ENCODE measurements around the gene OR4D11.
"Not testable (repeated sequence)": the region's sequence is repeated elsewhere in the genome, so short reads cannot be mapped to it uniquely, and the experiment has no call there.

Gene OR4D11

DNA sequence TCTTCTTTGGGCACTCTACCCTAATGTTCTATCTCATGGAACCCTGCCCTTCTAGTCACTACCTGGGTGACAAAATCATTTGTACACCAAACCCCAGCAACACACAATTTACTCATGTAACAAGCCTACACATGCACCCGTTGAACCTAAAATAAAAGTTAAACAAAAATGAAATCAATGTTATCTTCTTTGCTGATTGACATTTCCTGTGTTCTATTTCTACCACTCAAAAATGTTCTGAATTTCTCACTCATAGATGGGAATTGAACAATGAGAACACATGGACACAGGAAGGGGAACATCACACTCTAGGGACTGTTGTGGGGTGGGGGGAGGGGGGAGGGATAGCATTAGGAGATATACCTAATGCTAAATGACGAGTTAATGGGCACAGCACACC is 16.8 kb downstream of the OR4D11 start:
- H3K36me3 ChIP-seq (ENCODE audit: control insufficient read depth, insufficient read depth, low read length); H3K9ac ChIP-seq (ENCODE audit: low read depth, low read length); H3K4me3 ChIP-seq (ENCODE audit: low read depth, low read length); H3K27ac ChIP-seq (ENCODE audit: low read depth, low read length); H3K9me3 ChIP-seq (ENCODE audit: control insufficient read depth, insufficient read depth, low read length); H3K27me3 ChIP-seq (ENCODE audit: control insufficient read depth, insufficient read depth, low read length); H3K4me1 ChIP-seq (ENCODE audit: control insufficient read depth, insufficient read depth, low read length): not testable (repeated sequence)

DNA sequence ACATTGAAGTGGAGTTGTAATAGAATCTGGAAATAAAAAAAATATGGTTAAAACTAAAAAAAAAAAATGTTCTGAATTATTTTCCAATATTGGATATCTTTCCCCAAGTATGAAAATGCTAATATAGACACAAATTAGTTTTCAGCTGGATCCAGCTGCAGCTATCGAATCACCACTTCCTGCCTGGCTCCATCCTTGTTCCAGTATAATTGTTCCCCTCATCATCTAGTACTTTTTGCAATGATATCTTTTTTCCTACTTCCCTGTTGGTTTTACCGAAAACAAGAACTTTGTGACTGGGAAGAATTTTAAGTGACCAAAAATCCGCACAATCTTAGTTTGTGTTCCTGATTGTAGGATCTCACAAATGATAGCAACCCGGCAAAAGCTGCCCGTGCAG is 17.4 kb downstream of the OR4D11 start:
- H3K27me3 ChIP-seq (ENCODE audit: control insufficient read depth, insufficient read depth, low read length), result no peaks in the 10 kb centered on the region
- no peaks in the 10 kb centered on the region for H3K36me3 ChIP-seq (ENCODE audit: control insufficient read depth, insufficient read depth, low read length)
- H3K9ac ChIP-seq (ENCODE audit: low read depth, low read length), result no peak overlapping the region
- H3K4me1 ChIP-seq (ENCODE audit: control insufficient read depth, insufficient read depth, low read length), result no peaks in the 10 kb centered on the region
- no peaks in the 10 kb centered on the region for H3K9me3 ChIP-seq (ENCODE audit: control insufficient read depth, insufficient read depth, low read length)
- H3K4me3 ChIP-seq (ENCODE audit: low read depth, low read length), result no peak overlapping the region
- no peak overlapping the region for H3K27ac ChIP-seq (ENCODE audit: low read depth, low read length)

DNA sequence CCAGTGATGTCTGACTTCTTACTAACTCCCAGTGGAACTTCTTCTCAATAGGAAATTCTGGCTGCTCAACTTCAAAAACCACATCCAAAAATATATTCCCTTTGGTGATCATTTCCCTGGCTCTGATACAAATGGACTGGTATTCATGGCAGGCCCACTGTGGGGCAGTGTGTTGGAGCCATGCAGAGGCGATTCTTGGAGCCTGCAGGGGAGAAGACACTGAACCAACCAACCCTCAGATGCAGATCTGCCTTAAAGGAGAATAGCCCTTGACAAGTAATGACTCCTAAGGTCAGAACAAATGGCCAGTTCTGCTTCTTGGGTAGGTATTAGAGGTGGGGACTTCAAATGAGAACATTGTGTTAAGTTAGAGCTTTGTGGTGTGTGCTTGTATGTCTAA is 20.2 kb downstream of the OR4D11 start:
- Histone ChIP-seq H3K4me3 (ENCODE audit: low read depth, low read length) (no peak overlapping the region), H3K9me3 (ENCODE audit: control insufficient read depth, insufficient read depth, low read length) (no peaks in the 10 kb centered on the region), H3K36me3 (ENCODE audit: control insufficient read depth, insufficient read depth, low read length) (no peaks in the 10 kb centered on the region), H3K9ac (ENCODE audit: low read depth, low read length) (no peak overlapping the region), H3K27ac (ENCODE audit: low read depth, low read length) (no peak overlapping the region), H3K27me3 (ENCODE audit: control insufficient read depth, insufficient read depth, low read length) (no peaks in the 10 kb centered on the region), H3K4me1 (ENCODE audit: control insufficient read depth, insufficient read depth, low read length) (peaks cover 17% of the 10 kb centered on the region)

DNA sequence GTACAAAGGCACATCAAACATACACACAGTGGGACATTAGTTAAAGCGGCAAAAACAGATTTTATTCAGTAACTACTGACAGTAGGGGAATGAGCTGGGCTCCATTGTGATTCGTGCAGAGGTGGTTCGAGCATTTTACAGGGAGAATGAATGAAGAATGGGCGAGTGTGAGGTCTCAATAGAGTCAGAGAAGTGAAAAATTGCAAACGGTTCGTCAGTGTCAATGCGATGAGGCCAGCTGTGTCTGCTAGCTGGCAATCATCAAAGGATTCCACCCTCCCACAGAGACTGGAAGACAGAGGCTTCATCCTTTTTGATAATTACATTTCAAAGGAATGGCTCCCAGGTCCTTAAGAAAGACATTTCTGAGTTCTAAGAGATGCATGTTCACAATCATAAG is 25.3 kb downstream of the OR4D11 start:
- Histone ChIP-seq H3K9ac (ENCODE audit: low read depth, low read length) (no peak overlapping the region), H3K4me3 (ENCODE audit: low read depth, low read length) (no peak overlapping the region), H3K27ac (ENCODE audit: low read depth, low read length) (peak overlapping the region; percentile 29), H3K4me1 (ENCODE audit: control insufficient read depth, insufficient read depth, low read length) (peaks cover 26% of the 10 kb centered on the region), H3K36me3 (ENCODE audit: control insufficient read depth, insufficient read depth, low read length) (no peaks in the 10 kb centered on the region), H3K9me3 (ENCODE audit: control insufficient read depth, insufficient read depth, low read length) (no peaks in the 10 kb centered on the region), H3K27me3 (ENCODE audit: control insufficient read depth, insufficient read depth, low read length) (no peaks in the 10 kb centered on the region)

DNA sequence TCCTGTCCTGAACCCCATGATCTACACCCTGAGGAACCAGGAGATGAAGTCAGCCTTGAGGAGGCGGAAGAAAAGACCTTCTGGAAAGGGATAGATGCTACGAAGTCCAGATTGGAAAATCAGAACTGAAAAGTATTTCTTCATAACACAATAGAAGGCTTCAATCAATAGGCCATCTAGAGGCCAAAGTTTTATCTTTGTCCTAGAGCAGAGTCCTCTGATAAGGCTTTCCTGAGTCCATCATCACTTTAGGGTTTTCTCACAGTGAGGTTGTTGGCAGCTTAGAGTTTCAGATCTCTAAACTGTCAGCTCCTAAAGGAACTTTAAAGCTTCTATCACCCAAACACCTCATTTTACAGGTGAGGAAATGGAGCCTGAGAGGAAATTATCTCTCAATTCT is 29.2 kb downstream of the OR4D11 start:
- no peak overlapping the region for H3K4me3 ChIP-seq (ENCODE audit: low read depth, low read length)
- no peaks in the 10 kb centered on the region for H3K36me3 ChIP-seq (ENCODE audit: control insufficient read depth, insufficient read depth, low read length)
- no peak overlapping the region for H3K27ac ChIP-seq (ENCODE audit: low read depth, low read length)
- H3K27me3 ChIP-seq (ENCODE audit: control insufficient read depth, insufficient read depth, low read length), result no peaks in the 10 kb centered on the region
- H3K9ac ChIP-seq (ENCODE audit: low read depth, low read length), result no peak overlapping the region
- H3K9me3 ChIP-seq (ENCODE audit: control insufficient read depth, insufficient read depth, low read length), result no peaks in the 10 kb centered on the region
- peaks cover 19% of the 10 kb centered on the region for H3K4me1 ChIP-seq (ENCODE audit: control insufficient read depth, insufficient read depth, low read length)

DNA sequence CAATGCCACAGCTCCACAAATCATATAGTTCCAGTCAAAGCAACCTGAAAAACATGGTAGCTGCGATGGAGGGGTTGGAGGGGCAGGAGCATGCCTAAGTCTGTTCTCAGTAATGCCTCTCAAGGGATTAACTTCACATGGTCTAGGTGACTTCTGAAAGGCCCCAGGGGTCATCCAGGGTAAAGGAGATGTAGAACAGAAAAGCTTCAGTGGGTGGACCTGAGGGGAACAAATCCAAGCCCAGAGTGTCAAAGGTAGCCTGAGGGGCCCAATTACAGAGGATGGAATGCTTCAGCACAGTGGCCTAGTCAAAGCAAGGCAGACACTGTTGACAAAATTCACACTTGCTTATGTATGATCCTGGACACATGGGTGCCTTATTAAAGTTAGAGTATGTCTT is 31.3 kb downstream of the OR4D11 start:
- H3K36me3 ChIP-seq (ENCODE audit: control insufficient read depth, insufficient read depth, low read length), result no peaks in the 10 kb centered on the region
- H3K4me3 ChIP-seq (ENCODE audit: low read depth, low read length), result no peak overlapping the region
- no peak overlapping the region for H3K27ac ChIP-seq (ENCODE audit: low read depth, low read length)
- 0 out of 2 replicates have a peak, but pooled peaks cover 3% of the 10 kb centered on the region for H3K4me1 ChIP-seq (ENCODE audit: control insufficient read depth, insufficient read depth, low read length)
- no peak overlapping the region for H3K9ac ChIP-seq (ENCODE audit: low read depth, low read length)
- H3K27me3 ChIP-seq (ENCODE audit: control insufficient read depth, insufficient read depth, low read length), result no peaks in the 10 kb centered on the region
- no peaks in the 10 kb centered on the region for H3K9me3 ChIP-seq (ENCODE audit: control insufficient read depth, insufficient read depth, low read length)

DNA sequence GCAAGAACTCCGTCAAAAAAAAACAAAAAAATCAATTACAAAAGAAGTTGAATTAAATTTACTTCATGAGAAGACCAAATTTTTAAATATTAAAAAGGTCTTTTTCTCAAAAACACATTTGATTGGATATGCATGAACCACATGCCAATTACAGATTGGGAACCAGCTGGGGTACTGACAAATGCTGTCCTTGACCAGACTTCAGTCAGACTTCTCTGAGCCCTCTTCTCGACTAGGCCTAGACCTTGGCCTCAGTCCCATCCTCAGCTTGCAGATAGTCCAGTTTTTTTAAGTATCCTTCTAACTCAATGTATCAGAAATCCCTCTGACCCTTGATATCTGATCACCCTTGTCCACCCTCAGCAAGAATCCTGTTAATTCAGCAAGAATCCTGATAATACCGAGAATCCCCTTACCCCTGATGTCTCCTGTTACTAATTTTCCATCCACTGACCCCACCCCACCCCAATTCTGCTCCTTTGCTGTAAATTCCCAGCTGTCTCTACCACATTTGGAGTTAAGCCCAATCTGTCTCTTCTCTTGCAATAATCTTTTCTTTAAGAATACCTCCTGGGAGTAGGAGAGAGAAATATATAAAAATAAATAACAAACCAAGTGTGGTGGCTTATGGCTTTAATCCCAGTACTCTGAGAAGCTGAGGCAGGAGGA is 38.9 kb downstream of the OR4D11 start:
- H3K9me3 ChIP-seq (ENCODE audit: control insufficient read depth, insufficient read depth, low read length), result no peaks in the 10 kb centered on the region
- H3K4me1 ChIP-seq (ENCODE audit: control insufficient read depth, insufficient read depth, low read length), result 0 out of 2 replicates have a peak, but pooled peaks cover 3% of the 10 kb centered on the region
- H3K4me3 ChIP-seq (ENCODE audit: low read depth, low read length), result no peak overlapping the region
- H3K27me3 ChIP-seq (ENCODE audit: control insufficient read depth, insufficient read depth, low read length), result no peaks in the 10 kb centered on the region
- no peak overlapping the region for H3K9ac ChIP-seq (ENCODE audit: low read depth, low read length)
- no peak overlapping the region for H3K27ac ChIP-seq (ENCODE audit: low read depth, low read length)
- no peaks in the 10 kb centered on the region for H3K36me3 ChIP-seq (ENCODE audit: control insufficient read depth, insufficient read depth, low read length)

DNA sequence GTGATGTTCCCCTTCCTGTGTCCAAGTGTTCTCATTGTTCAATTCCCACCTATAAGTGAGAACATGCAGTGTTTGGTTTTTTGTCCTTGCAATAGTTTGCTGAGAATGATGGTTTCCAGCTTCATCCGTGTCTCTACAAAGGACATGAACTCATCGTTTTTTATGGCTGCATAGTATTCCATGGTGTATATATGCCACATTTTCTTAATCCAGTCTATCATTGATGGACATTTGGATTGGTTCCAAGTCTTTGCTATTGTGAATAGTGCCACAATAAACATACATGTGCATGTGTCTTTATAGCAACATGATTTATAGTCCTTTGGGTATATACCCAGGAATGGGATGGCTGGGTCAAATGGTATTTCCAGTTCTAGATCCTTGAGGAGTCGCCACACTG is 40.3 kb downstream of the OR4D11 start:
- H3K27me3 ChIP-seq (ENCODE audit: control insufficient read depth, insufficient read depth, low read length); H3K27ac ChIP-seq (ENCODE audit: low read depth, low read length); H3K4me3 ChIP-seq (ENCODE audit: low read depth, low read length); H3K9ac ChIP-seq (ENCODE audit: low read depth, low read length); H3K36me3 ChIP-seq (ENCODE audit: control insufficient read depth, insufficient read depth, low read length); H3K9me3 ChIP-seq (ENCODE audit: control insufficient read depth, insufficient read depth, low read length); H3K4me1 ChIP-seq (ENCODE audit: control insufficient read depth, insufficient read depth, low read length): not testable (repeated sequence)

DNA sequence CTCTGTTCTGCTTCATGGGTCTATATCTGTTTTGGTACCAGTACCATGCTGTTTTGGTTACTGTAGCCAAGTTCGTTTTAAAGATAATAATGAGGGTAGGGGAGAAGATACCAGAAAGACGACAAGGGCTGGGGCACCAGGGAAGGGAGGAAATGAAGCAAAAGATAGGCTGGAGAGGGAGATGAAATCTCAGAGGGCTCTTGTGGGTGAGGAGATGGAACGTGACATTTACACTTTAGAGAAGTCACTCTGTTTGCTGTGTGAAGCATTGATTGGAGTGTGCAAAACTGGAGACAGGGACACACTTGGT is 41.4 kb downstream of the OR4D11 start:
- Histone ChIP-seq H3K27me3 (ENCODE audit: control insufficient read depth, insufficient read depth, low read length) (no peaks in the 10 kb centered on the region), H3K36me3 (ENCODE audit: control insufficient read depth, insufficient read depth, low read length) (no peaks in the 10 kb centered on the region), H3K4me3 (ENCODE audit: low read depth, low read length) (no peak overlapping the region), H3K27ac (ENCODE audit: low read depth, low read length) (no peak overlapping the region), H3K9me3 (ENCODE audit: control insufficient read depth, insufficient read depth, low read length) (no peaks in the 10 kb centered on the region), H3K9ac (ENCODE audit: low read depth, low read length) (no peak overlapping the region), H3K4me1 (ENCODE audit: control insufficient read depth, insufficient read depth, low read length) (peaks cover 15% of the 10 kb centered on the region)

DNA sequence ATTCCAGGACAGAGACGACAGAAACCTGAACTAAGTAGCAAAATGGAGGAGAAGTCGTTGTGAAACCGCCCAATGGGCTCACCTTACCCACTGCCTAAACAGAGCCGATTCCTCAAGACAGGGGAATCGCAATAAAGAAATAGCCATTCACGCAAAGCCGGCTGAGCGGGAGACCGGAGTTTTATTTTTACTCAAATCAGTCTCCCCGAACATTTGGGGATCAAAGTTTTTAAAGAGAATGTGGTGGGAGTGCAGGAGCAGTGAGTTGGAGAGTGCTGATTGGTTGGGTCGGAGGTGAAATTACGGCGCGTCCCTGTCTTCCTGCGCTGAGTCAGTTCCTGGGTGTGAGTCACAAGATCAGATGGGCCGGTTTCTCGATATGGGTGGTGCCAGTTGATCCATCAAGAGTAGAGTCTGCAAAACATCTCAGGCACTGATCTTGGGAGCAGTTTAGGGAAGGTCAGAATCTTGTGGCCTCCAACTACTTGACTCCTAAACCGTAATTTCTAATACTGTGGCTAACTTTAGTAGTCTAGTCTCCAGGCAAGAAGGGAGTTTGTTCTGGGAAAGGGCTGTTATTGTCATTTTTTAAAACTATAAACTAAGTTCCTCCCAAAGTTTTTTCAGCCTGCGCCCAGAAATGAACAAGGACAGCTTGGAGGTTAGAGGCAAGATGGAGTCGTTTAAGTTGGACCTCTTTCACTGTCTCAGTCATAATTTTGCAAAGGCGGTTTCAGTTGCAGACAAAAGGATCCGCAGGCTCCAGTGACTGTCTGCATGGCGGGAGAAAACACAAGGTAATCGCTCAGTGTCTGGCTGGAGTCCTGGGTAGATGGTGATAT is 42.0 kb downstream of the OR4D11 start:
- H3K36me3 ChIP-seq (ENCODE audit: control insufficient read depth, insufficient read depth, low read length), result no peaks in the 10 kb centered on the region
- peaks cover 15% of the 10 kb centered on the region for H3K4me1 ChIP-seq (ENCODE audit: control insufficient read depth, insufficient read depth, low read length)
- no peak overlapping the region for H3K4me3 ChIP-seq (ENCODE audit: low read depth, low read length)
- no peaks in the 10 kb centered on the region for H3K9me3 ChIP-seq (ENCODE audit: control insufficient read depth, insufficient read depth, low read length)
- H3K27me3 ChIP-seq (ENCODE audit: control insufficient read depth, insufficient read depth, low read length), result no peaks in the 10 kb centered on the region
- no peak overlapping the region for H3K27ac ChIP-seq (ENCODE audit: low read depth, low read length)
- H3K9ac ChIP-seq (ENCODE audit: low read depth, low read length), result no peak overlapping the region

DNA sequence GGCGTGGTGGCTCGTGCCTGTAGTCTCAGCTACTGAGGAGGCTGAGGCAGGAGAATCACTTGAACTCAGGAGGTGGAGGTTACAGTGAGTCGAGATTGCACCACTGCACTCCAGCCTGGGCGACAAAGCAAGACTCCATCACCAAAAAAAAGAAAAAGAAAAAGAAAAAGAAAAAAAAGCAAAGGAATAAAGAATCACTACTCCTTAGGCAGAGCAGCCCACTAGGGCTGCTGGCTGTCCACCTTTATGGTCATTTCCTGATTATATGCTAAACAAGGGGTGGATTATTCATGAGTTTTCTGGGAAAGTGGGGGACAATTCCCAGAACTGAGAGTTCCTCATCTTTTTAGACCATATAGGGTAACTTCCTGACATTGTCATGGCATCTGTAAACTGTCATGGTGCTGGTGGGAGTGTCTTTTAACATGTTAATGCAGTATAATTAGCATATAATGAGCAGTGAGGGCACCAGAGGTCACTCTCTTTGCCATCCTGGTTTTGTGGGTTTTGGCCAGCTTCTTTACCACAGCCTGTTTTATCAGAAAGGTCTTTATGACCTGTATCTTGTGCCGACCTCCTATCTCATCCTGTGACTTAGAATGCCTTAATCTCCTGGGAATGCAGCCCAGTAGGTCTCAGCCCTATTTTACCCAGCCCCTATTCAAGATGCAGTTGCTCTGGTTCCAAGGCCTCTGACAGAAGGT is 44.4 kb downstream of the OR4D11 start:
- not testable (repeated sequence) for H3K4me3 ChIP-seq (ENCODE audit: low read depth, low read length); H3K27me3 ChIP-seq (ENCODE audit: control insufficient read depth, insufficient read depth, low read length)

More for the DNA sequence above, 44.4 kb downstream of the OR4D11 start:
- not testable (repeated sequence) for H3K9ac ChIP-seq (ENCODE audit: low read depth, low read length); H3K36me3 ChIP-seq (ENCODE audit: control insufficient read depth, insufficient read depth, low read length); H3K9me3 ChIP-seq (ENCODE audit: control insufficient read depth, insufficient read depth, low read length)
- Histone ChIP-seq H3K27ac (ENCODE audit: low read depth, low read length) (peak overlapping the region; percentile 54), H3K4me1 (ENCODE audit: control insufficient read depth, insufficient read depth, low read length) (peaks cover 15% of the 10 kb centered on the region)
